K562 treated with DMSO at 1 percent for 48 hours (cell line): ENCODE measurements around the gene DMRTC1. TPM values are rescaled to one million over a fixed set of nuclear protein-coding genes. Genes with fewer than 3 reads are reported as not detected.

Experiments used
- total RNA-seq: library from RNA; unstranded; fragments of 300-600 nt; gene quantifications from 2 replicates; pipeline ENCODE4 v1.2.3, GENCODE V29; 2022; ENCODE audit warnings: low replicate concordance; ENCODE audit errors: extremely low read depth

DMRTC1 gene
- total RNA-seq, result not detected in 2 replicates

DNA sequence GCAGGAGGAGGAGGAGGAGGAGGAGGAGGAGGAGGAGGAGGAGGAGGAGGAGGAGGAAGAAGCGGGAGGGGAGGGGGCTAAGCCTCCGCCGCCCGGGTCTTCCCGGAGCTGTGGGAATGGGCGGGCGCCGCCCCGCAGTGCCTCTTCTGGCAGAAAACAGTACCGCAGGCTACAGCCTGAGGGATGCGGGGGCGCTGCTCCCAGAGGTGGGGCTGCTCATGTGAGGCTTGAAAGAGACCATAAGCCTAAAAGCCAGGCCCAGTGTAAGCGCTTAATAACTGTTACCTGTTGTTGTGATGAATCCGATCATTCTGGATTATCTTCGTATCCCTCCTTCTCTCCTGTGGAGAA lies at the start of gene DMRTC1:
TSS of gene DMRTC1 (minus strand) at position 19 of the 351 bp plus-strand sequence. CDS start 68,143 bp downstream, outside the sequence.

GRCh38 chrX:72937906-72938305 lies 5.7 kb downstream of the DMRTC1 start, which contains the start of gene FAM236A:
FAM236A (plus strand) TSS chrX:72938206; CDS start chrX:72938263, 57 bp downstream.

DNA sequence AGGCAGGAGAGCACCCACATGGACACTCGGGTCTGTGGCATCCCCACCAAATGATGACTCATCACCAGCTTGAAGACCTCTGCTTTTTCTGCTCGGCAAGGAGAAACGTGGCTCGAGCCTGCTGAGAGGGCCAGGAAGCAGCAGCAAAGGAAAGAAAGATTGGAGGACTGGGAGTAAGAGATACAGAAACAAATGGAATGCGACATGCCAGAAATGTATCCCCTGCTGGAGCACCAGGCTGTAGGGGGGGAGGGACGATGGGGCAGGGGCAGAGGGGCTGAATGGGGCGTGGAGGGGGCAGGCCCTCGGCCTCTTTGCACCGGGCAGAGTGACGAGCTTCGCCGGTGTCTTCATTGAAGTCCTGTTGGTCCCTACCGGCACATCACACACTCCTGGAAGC lies 31.3 kb downstream of the DMRTC1 start, which contains the start of gene FAM236C:
TSS of gene FAM236C (plus strand) at position 301 of the 400 bp plus-strand sequence. CDS start 100 bp downstream, outside the sequence.

Other genes starting within 250 kb of the DMRTC1 start
- 80.1 TPM in 1 of 2 replicates, not detected in the other for gene PHKA1, start 229.5 kb downstream of the DMRTC1 start, total RNA-seq
- not detected in 2 replicates for gene DMRTC1B, start 166.9 kb downstream of the DMRTC1 start, total RNA-seq
- gene FAM236B, start 161.2 kb downstream of the DMRTC1 start, total RNA-seq, result not detected in 2 replicates
- gene FAM236D, start 135.6 kb downstream of the DMRTC1 start, total RNA-seq, result not detected in 2 replicates
- not detected in 2 replicates for gene FAM236C, start 31.2 kb downstream of the DMRTC1 start, total RNA-seq
- gene FAM236A, start 5.6 kb downstream of the DMRTC1 start, total RNA-seq, result not detected in 2 replicates
- gene PABPC1L2B, start 59.1 kb upstream of the DMRTC1 start, total RNA-seq, result not detected in 2 replicates
- gene PABPC1L2A, start 135.7 kb upstream of the DMRTC1 start, total RNA-seq, result not detected in 2 replicates